ENCODE data around the gene CELA2A. TPM values are rescaled to one million over a fixed set of nuclear protein-coding genes. Genes with fewer than 3 reads are reported as not detected.
"Not testable (repeated sequence)": the region's sequence is repeated elsewhere in the genome, so short reads cannot be mapped to it uniquely, and the experiment has no call there.

The CELA2A gene
- total RNA-seq, 1 donor from 2014 or later = not detected

GRCh38 chr1:15468145-15468544 is 11.6 kb downstream of the CELA2A start:
- ChIA-PET POLR2A (no interaction called here), CTCF (no interaction called here)
- DNase-seq (no peak), ATAC-seq (ENCODE audit: low read depth) (no peak)
- intact Hi-C loops (cut with micrococcal nuclease) = no loop called here
- no peak overlapping the region for H3K4me3 Mint-ChIP-seq
- no peaks in the 10 kb centered on the region for H3K36me3 Mint-ChIP-seq (ENCODE audit: low read depth)
- peaks cover 13% of the 10 kb centered on the region for H3K27me3 Mint-ChIP-seq
- no peak overlapping the region for H3K27ac Mint-ChIP-seq
- no peak for TF ChIP-seq CTCF (IDR thresholded peaks at IDR 0.05)
- no peaks in the 10 kb centered on the region for H3K9me3 Mint-ChIP-seq
- no peaks in the 10 kb centered on the region for H3K4me1 Mint-ChIP-seq

GRCh38 chr1:15469361-15469760 is 12.8 kb downstream of the CELA2A start:
- Mint-ChIP-seq H3K9me3 (no peaks in the 10 kb centered on the region), H3K4me3 (no peak overlapping the region), H3K27ac (no peak overlapping the region), H3K36me3 (ENCODE audit: low read depth) (no peaks in the 10 kb centered on the region), H3K4me1 (no peaks in the 10 kb centered on the region), H3K27me3 (peaks cover 10% of the 10 kb centered on the region)
- TF ChIP-seq CTCF (IDR thresholded peaks at IDR 0.05) = no peak
- ATAC-seq (ENCODE audit: low read depth) (no peak), DNase-seq (no peak)
- intact Hi-C loops (cut with micrococcal nuclease) = no loop called here
- ChIA-PET POLR2A (no interaction called here), CTCF (no interaction called here)

GRCh38 chr1:15469821-15470448 is 13.4 kb downstream of the CELA2A start:
- H3K9me3 Mint-ChIP-seq; DNase-seq; H3K27me3 Mint-ChIP-seq; ATAC-seq (ENCODE audit: low read depth); POLR2A ChIA-PET; intact Hi-C loops (cut with micrococcal nuclease); CTCF ChIA-PET; H3K27ac Mint-ChIP-seq; H3K4me1 Mint-ChIP-seq; H3K36me3 Mint-ChIP-seq (ENCODE audit: low read depth); H3K4me3 Mint-ChIP-seq: not testable (repeated sequence)

- CTCF ChIA-PET; H3K4me3 Mint-ChIP-seq; DNase-seq; H3K27me3 Mint-ChIP-seq; H3K9me3 Mint-ChIP-seq; H3K36me3 Mint-ChIP-seq (ENCODE audit: low read depth); H3K27ac Mint-ChIP-seq; intact Hi-C loops (cut with micrococcal nuclease); POLR2A ChIA-PET; ATAC-seq (ENCODE audit: low read depth); H3K4me1 Mint-ChIP-seq: not testable (repeated sequence)
These were observed 14.5 kb downstream of the CELA2A start for GRCh38 chr1:15471067-15471466.

- DNase-seq; POLR2A ChIA-PET; H3K27ac Mint-ChIP-seq; CTCF ChIA-PET; intact Hi-C loops (cut with micrococcal nuclease); ATAC-seq (ENCODE audit: low read depth); H3K27me3 Mint-ChIP-seq; H3K4me1 Mint-ChIP-seq; H3K4me3 Mint-ChIP-seq; H3K9me3 Mint-ChIP-seq; H3K36me3 Mint-ChIP-seq (ENCODE audit: low read depth): not testable (repeated sequence)
These were observed 15.2 kb downstream of the CELA2A start for GRCh38 chr1:15471723-15472122.

GRCh38 chr1:15472587-15472986 is 16.1 kb downstream of the CELA2A start:
- CTCF ChIA-PET = no interaction called here
- H3K27ac Mint-ChIP-seq = no peak overlapping the region
- H3K4me1 Mint-ChIP-seq = no peaks in the 10 kb centered on the region
- no peak for TF ChIP-seq CTCF (IDR thresholded peaks at IDR 0.05)
- H3K4me3 Mint-ChIP-seq = no peak overlapping the region
- H3K9me3 Mint-ChIP-seq = no peaks in the 10 kb centered on the region
- POLR2A ChIA-PET = no interaction called here
- ATAC-seq (ENCODE audit: low read depth) = no peak
- H3K27me3 Mint-ChIP-seq = peaks cover 8% of the 10 kb centered on the region
- intact Hi-C loops (cut with micrococcal nuclease) = no loop called here
- DNase-seq = no peak
- H3K36me3 Mint-ChIP-seq (ENCODE audit: low read depth) = no peaks in the 10 kb centered on the region

GRCh38 chr1:15475752-15476314 is 19.3 kb downstream of the CELA2A start, which contains the start of gene CELA2B:
Gene CELA2B, plus strand, starts transcription at chr1:15476104. Its CDS starts 22 bp downstream, at chr1:15476126.
- Mint-ChIP-seq H3K4me3 (no peak within 1 kb of the TSS), H3K36me3 (ENCODE audit: low read depth) (no peaks in the 10 kb centered on the region), H3K4me1 (no peaks in the 10 kb centered on the region), H3K27me3 (no peaks in the 10 kb centered on the region), H3K27ac (no peak within 1 kb of the TSS), H3K9me3 (no peaks in the 10 kb centered on the region)
- ATAC-seq (ENCODE audit: low read depth) (no peak), DNase-seq (no peak)
- no peak for TF ChIP-seq CTCF (IDR thresholded peaks at IDR 0.05)
- POLR2A ChIA-PET = no interaction called here
- intact Hi-C loops (cut with micrococcal nuclease) = no loop called here
- CTCF ChIA-PET = no interaction called here
